K562 (cell line): ENCODE data around the gene PLAC8. TPM values are rescaled to one million over a fixed set of nuclear protein-coding genes. Genes with fewer than 3 reads are reported as not detected.
A peak's percentile ranks its signal among the peaks of the same experiment; 100 is the strongest.

ENCODE experiments used
- ATAC-seq: fragments of 200-7000 bp; cut with Tn5 transposase; 3 replicates; pipeline ENCODE4 v1.9.1; 2020; ENCODE audit warnings: moderate library complexity
- BruUV-seq: library from RNA; stranded (reverse); fragments of 400-500 nt; replicated peaks from 2 replicates; lab custom pipeline; 2021; lab: Mats Ljungman, UMichigan
- CTCF ChIA-PET: fragments of 300-600 bp; formaldehyde crosslinking; extraction: SDS; loops from one replicate; lab custom pipeline; 2021; ENCODE audit warnings: low intra/inter-chr PET ratio; lab: Yijun Ruan, JAX
- POLR2A ChIA-PET: fragments of 300-600, 350-650 bp; sonication (Branson Sonifier 250); formaldehyde crosslinking; extraction: SDS; loops from one replicate; lab custom pipeline; 2021; ENCODE audit warnings: antibody characterized with exemption, inconsistent platforms; lab: Yijun Ruan, JAX
- DNase-seq, 4 experiments: peaks; one replicate each; pipeline versions ENCODE4 v3.0.0 to v3.0.0-alpha.2; 2011 to 2018; ENCODE audit warnings: low spot score in 3 of 4, mixed read lengths in 3 of 4; ENCODE audit errors: extremely low read depth in 1 of 4
- FAIRE-seq: peaks from 2 replicates; lab custom pipeline; 2011; peaks lifted over from hg19 to GRCh38; lab: Jason Lieb, UNC
- H2AFZ ChIP-seq: 2 replicates; pipeline ENCODE4 v1.6.0; 2011; ENCODE audit warnings: low read depth, low read length, control low read depth, inconsistent platforms
- H3K27ac ChIP-seq: fragments of 200-600 bp; 3 replicates; pipeline ENCODE4 v1.8.0; 2011; ENCODE audit warnings: low read depth, mild to moderate bottlenecking, control low read depth, inconsistent platforms, low read length, moderate library complexity, mixed read lengths; ENCODE audit errors: extremely low read depth
- H3K27me3 ChIP-seq, 2 experiments: fragments of 300-600 bp in 1 of 2; 2 replicates in 1 of 2; 3 replicates in 1 of 2; pipeline versions ENCODE4 v1.6.0 to v1.8.0; 2011; ENCODE audit warnings: inconsistent platforms in 2 of 2, low read length in 2 of 2, mild to moderate bottlenecking in 1 of 2, mixed read lengths in 1 of 2, moderate library complexity in 1 of 2; ENCODE audit not compliant: control insufficient read depth in 2 of 2, insufficient read depth in 2 of 2
- H3K36me3 ChIP-seq: fragments of 300-600 bp; 3 replicates; pipeline ENCODE4 v1.8.0; 2011; ENCODE audit warnings: mild to moderate bottlenecking, low read length, inconsistent platforms; ENCODE audit not compliant: control insufficient read depth, insufficient read depth
- H3K4me1 ChIP-seq, 2 experiments: fragments of 200-600 bp in 1 of 2; replicated peaks in 1 of 2; 2 replicates in 1 of 2; 3 replicates in 1 of 2; pipeline versions ENCODE4 v1.5.1 to v1.8.0; 2011; ENCODE audit warnings: inconsistent platforms in 2 of 2, low read length in 2 of 2, mild to moderate bottlenecking in 1 of 2, mixed read lengths in 1 of 2, moderate library complexity in 1 of 2; ENCODE audit not compliant: control insufficient read depth in 2 of 2, insufficient read depth in 2 of 2
- H3K4me2 ChIP-seq: 2 replicates; pipeline ENCODE4 v1.6.1; 2011; ENCODE audit warnings: low read length, control low read depth, inconsistent platforms, mixed read lengths; ENCODE audit not compliant: insufficient read depth
- H3K4me3 ChIP-seq: fragments of 200-600 bp; sonication (generic), shearing (Covaris generic); 2 replicates; pipeline ENCODE4 v1.5.1; 2016; ENCODE audit warnings: control low read depth, inconsistent platforms
- H3K79me2 ChIP-seq: fragments of 200-600 bp; 3 replicates; pipeline ENCODE4 v1.8.0; 2011; ENCODE audit warnings: low read length, inconsistent platforms; ENCODE audit not compliant: control insufficient read depth, insufficient read depth
- H3K9ac ChIP-seq, 2 experiments: 2 replicates each; pipeline versions ENCODE4 v1.6.0 to v1.6.1; 2011; ENCODE audit warnings: low read depth in 2 of 2, low read length in 2 of 2, control low read depth in 1 of 2, inconsistent platforms in 1 of 2, mild to moderate bottlenecking in 1 of 2, mixed read lengths in 1 of 2; ENCODE audit not compliant: insufficient read depth in 1 of 2
- H3K9me1 ChIP-seq: one replicate; pipeline ENCODE4 v1.6.0; 2011; ENCODE audit warnings: inconsistent platforms, mild to moderate bottlenecking, low read length, moderate library complexity; ENCODE audit not compliant: control insufficient read depth, insufficient read depth
- H3K9me3 ChIP-seq: replicated peaks from 2 replicates; pipeline ENCODE4 v1.5.1; 2011; ENCODE audit warnings: low read depth, low read length, inconsistent platforms; ENCODE audit not compliant: control insufficient read depth, insufficient read depth
- H4K20me1 ChIP-seq: replicated peaks from 2 replicates; pipeline ENCODE4 v1.6.1; 2011; ENCODE audit warnings: low read length, inconsistent platforms, mixed read lengths; ENCODE audit not compliant: control insufficient read depth, insufficient read depth
- EGR1 ChIP-seq: fragments of 450-650 bp; conservative IDR thresholded peaks from 2 replicates; pipeline ENCODE4 v1.6.1; 2017; ENCODE audit warnings: mild to moderate bottlenecking
- FOXK2 ChIP-seq, 2 experiments: fragments of 450-650 bp; IDR thresholded peaks in 1 of 2; conservative IDR thresholded peaks in 1 of 2; 2 replicates each; pipeline ENCODE4 v1.6.1; 2016; ENCODE audit warnings: low read depth in 2 of 2, mild to moderate bottlenecking in 1 of 2
- NFIC ChIP-seq: fragments of 450-650 bp; IDR thresholded peaks from 2 replicates; pipeline ENCODE4 v1.6.1; 2017; ENCODE audit warnings: mild to moderate bottlenecking, inconsistent platforms
- NFYB ChIP-seq: IDR thresholded peaks from 2 replicates; pipeline ENCODE4 v1.6.1; 2011; ENCODE audit warnings: mild to moderate bottlenecking, moderate library complexity; ENCODE audit not compliant: insufficient read length; ENCODE audit errors: extremely low read depth
- ZNF282 ChIP-seq: sonication (generic); formaldehyde crosslinking; IDR thresholded peaks from 2 replicates; pipeline ENCODE4 v1.8.1; 2023; ENCODE audit warnings: missing genetic modification reagents
- ZNF354B ChIP-seq: fragments of 250-450 bp; sonication (Bioruptor Pico); IDR thresholded peaks from 2 replicates; pipeline ENCODE4 v1.4.0; 2020
- WGBS: fragments of 100-300 bp; shearing (Covaris generic); methylation state at CpG from one replicate; pipeline ENCODE4 v1.1.6; 2016; ENCODE audit warnings: low coverage, mixed read lengths; ENCODE audit not compliant: insufficient coverage; ENCODE audit errors: missing lambda C conversion rate; 5-methylcytosine and 5-hydroxymethylcytosine counted together
- in situ Hi-C: fragments of 300-500 bp; cut with MboI; formaldehyde crosslinking; loops from 4 replicates; pipeline ENCODE4 v1.15.0; 2018; ENCODE audit warnings: inconsistent platforms, mixed read lengths
- intact Hi-C: fragments of 100-400 bp; cut with micrococcal nuclease; formaldehyde crosslinking; loops from 2 replicates; pipeline ENCODE4 v1.14.2; 2022
- polyA plus RNA-seq, 8 experiments: library from polyadenylated mRNA; depleted of rRNA in 4 of 8; stranded (reverse) in 5 of 8; unstranded in 3 of 8; fragments of >200 nt; fragmentation: Nextera tagmentation in 2 of 8; fragmentation: Illumina TruSeq in 1 of 8; extraction: Ambion mirVana in 2 of 8; extraction: Trizol in 1 of 8; gene quantifications; 2 replicates each; pipeline versions ENCODE4 v1.2.1 to v1.2.3, GENCODE V29; 2011 to 2014; ENCODE audit warnings: inconsistent platforms in 1 of 8, missing spikeins in 1 of 8
- total RNA-seq, 7 experiments: library from RNA; depleted of rRNA in 6 of 7; stranded (reverse); fragments of >200 nt in 6 of 7; fragmentation: Illumina TruSeq in 2 of 7; extraction: Trizol in 2 of 7; gene quantifications; 2 replicates each; pipeline versions ENCODE4 v1.2.1 to v1.2.3, GENCODE V29; 2011 to 2021; ENCODE audit warnings: low replicate concordance in 1 of 7
- TF ChIP-seq, protein P1 (sequence below): fragments of 450-650 bp; IDR thresholded peaks from 2 replicates; pipeline ENCODE4 v1.6.1; 2014; ENCODE audit warnings: low read depth, mild to moderate bottlenecking, moderate library complexity, borderline replicate concordance
- TF ChIP-seq, protein P2 (sequence below): fragments of 450-650 bp; IDR thresholded peaks from 2 replicates; pipeline ENCODE4 v1.7.0; 2016; ENCODE audit warnings: borderline replicate concordance

Gene PLAC8
- total and polyA plus RNA-seq, 9 of the 15 experiments (the other 6 are each of a cell fraction or from before 2014, with no cell fraction given): 0.27 to 0.51 TPM; not detected in 7

DNA sequence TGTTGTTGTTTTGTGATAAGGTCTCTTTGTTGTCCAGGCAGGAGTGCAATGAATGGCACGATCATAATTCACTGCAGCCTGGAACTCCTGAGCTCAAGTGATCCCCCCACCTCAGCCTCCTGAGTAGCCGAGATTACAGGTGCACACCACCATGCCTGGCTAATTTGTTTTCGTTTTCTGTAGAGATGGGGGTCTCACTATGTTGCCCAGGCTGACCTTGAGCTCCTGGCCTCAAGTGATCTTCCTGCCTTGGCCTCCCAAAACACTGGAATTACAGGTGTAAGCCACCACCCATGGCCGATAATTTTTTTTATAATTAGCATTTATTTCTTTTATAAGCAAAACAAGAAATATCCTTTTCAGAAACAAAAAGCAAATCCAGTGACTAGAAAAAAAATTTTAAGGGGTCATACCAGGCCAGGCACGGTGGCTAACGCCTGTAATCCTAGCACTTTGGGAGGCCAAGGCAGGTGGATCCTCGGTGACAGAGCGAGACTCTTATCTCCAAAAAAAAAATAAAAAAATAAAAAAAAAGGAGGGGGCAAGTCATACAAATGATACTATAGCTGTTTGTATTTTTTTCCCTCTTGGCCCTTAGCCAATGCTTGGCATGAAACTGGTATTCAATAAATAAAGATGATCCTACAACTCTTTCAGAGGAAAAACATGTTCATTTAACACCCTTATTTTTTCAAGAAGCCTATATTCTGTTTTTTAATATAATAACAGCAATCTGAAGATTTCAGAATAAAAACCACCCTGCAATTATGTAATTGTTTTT, 3.4 kb downstream of the PLAC8 start:
- intact Hi-C loops: no loop called here
- BruUV-seq: no TSS peak
- Histone ChIP-seq H3K27ac (no peak overlapping the region), H3K4me2 (no peak overlapping the region), H3K4me1 (no peaks in the 10 kb centered on the region; a peak in 1 of 5 replicates)
- no peak for FAIRE-seq
- TF ChIP-seq EGR1 (no peak), ZNF282 (no peak), NFYB (no peak), FOXK2 (conservative IDR thresholded peaks at IDR 0.05 in 1 of 2, IDR thresholded peaks at IDR 0.05 in 1 of 2; ENCODE audit: low read depth in 2 of 2) (no peak), NFIC (peak; percentile 32; the same call in 1 of the 2 replicates), ZNF354B (CRISPR knock-in tag) (no peak)
- TF ChIP-seq, protein P1, sequence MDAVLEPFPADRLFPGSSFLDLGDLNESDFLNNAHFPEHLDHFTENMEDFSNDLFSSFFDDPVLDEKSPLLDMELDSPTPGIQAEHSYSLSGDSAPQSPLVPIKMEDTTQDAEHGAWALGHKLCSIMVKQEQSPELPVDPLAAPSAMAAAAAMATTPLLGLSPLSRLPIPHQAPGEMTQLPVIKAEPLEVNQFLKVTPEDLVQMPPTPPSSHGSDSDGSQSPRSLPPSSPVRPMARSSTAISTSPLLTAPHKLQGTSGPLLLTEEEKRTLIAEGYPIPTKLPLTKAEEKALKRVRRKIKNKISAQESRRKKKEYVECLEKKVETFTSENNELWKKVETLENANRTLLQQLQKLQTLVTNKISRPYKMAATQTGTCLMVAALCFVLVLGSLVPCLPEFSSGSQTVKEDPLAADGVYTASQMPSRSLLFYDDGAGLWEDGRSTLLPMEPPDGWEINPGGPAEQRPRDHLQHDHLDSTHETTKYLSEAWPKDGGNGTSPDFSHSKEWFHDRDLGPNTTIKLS: no peak
- TF ChIP-seq, protein P2, sequence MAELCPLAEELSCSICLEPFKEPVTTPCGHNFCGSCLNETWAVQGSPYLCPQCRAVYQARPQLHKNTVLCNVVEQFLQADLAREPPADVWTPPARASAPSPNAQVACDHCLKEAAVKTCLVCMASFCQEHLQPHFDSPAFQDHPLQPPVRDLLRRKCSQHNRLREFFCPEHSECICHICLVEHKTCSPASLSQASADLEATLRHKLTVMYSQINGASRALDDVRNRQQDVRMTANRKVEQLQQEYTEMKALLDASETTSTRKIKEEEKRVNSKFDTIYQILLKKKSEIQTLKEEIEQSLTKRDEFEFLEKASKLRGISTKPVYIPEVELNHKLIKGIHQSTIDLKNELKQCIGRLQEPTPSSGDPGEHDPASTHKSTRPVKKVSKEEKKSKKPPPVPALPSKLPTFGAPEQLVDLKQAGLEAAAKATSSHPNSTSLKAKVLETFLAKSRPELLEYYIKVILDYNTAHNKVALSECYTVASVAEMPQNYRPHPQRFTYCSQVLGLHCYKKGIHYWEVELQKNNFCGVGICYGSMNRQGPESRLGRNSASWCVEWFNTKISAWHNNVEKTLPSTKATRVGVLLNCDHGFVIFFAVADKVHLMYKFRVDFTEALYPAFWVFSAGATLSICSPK: no peak
- TF ChIP-seq, all 486 proteins: peak for 1
- peak overlapping the region; percentile 56; the same call in 1 of the 2 replicates for H2AFZ ChIP-seq
- no peak for DNase-seq
- no peaks in the 10 kb centered on the region for H3K79me2 ChIP-seq
- CTCF ChIA-PET: no interaction called here
- no peak overlapping the region for H3K9ac ChIP-seq
- no peaks in the 10 kb centered on the region for H4K20me1 ChIP-seq
- H3K27me3 ChIP-seq: no peaks in the 10 kb centered on the region
- ATAC-seq: no peak
- H3K9me1 ChIP-seq: no peaks in the 10 kb centered on the region
- POLR2A ChIA-PET: no interaction called here
- H3K9me3 ChIP-seq: no peaks in the 10 kb centered on the region
- WGBS: 38% methylated on average over 8 of the region's 8 CpGs
- no peaks in the 10 kb centered on the region for H3K36me3 ChIP-seq
- H3K4me3 ChIP-seq: no peak overlapping the region
- in situ Hi-C loops: no loop called here
